ENCODE data around the gene MAD1L1. TPM values are rescaled to one million over a fixed set of nuclear protein-coding genes. Genes with fewer than 3 reads are reported as not detected.

Gene MAD1L1
- total and polyA plus RNA-seq, 2 of the 8 experiments (the other 6 are each of a cell fraction or from before 2014, with no cell fraction given) = 40.4 to 44.6 TPM

DNA sequence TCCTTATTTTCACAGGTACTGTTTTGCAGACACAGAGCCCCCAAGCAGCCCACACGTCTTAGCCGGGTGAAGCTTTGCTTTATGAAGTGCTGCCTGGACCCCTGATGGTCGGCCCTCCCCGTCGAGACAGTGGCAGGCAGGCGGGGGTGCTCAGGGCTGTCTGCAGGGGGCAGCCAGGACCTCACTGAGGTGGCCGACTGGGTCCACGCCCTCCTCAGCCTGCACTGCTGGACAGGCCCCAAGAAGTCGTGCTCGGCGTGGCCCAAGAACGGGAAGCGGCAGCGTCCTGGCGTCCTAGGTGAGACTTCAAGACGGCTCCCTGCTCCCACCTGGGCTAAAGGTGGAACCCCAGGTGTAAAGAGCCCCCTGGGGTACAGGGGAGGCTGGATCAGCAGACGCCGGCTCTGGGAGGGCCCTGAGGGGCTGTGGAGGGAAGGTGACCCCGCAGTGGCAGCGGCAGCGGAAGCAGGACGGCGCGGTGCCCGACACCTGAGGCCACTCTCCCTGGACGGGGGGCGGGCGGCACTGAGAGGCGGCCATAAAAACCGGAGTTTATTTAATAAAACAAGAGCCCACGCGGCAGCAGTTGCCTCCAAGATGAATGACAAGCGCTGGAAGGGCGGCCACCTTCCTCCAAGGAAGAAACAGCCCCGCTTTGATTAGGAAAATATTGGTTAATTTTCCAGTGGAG, 383.2 kb downstream of the MAD1L1 start:
- Histone ChIP-seq H3K79me1 (ENCODE audit: low read depth, low read length) (no peaks in the 10 kb centered on the region; the same call in 1 of the 2 replicates), H3K4me1 (replicated peaks in 1 of 4; ENCODE audit: control insufficient read depth in 3 of 4, insufficient read depth in 4 of 4, low read length in 3 of 4) (no peaks in the 10 kb centered on the region; a peak in 1 of 7 replicates), H3K4me2 (ENCODE audit: insufficient read depth in 1 of 2, low read depth in 2 of 2, low read length in 2 of 2) (no peak overlapping the region), H4K8ac (ENCODE audit: extremely low read depth, insufficient read depth, low read length) (0 out of 2 replicates have a peak overlapping the region, but pooled peaks have one; percentile 43), H3K56ac (replicated peaks; ENCODE audit: insufficient read length, low read depth, low read length) (no peak overlapping the region), H3K9me3 (ENCODE audit: insufficient read depth in 2 of 2, low read depth in 1 of 2, low read length in 1 of 2) (no peaks in the 10 kb centered on the region), H2BK20ac (ENCODE audit: low read length) (no peak overlapping the region), H3K4me3 (ENCODE audit: extremely low read depth in 1 of 4, insufficient read depth in 2 of 4, low read depth in 3 of 4, low read length in 4 of 4) (no peak overlapping the region), H2AK5ac (ENCODE audit: low read depth, low read length) (no peak overlapping the region; the same call in 1 of the 2 replicates), H3K36me3 (ENCODE audit: control insufficient read depth in 2 of 4, insufficient read depth in 4 of 4, low read length in 3 of 4) (no peaks in the 10 kb centered on the region; a peak in 1 of 8 replicates), H3K23ac (ENCODE audit: insufficient read length) (no peak overlapping the region), H3K4ac (replicated peaks; ENCODE audit: insufficient read length, low read depth, low read length) (no peak overlapping the region), H3K9ac (replicated peaks in 1 of 4; ENCODE audit: extremely low read depth in 1 of 4, low read depth in 3 of 4, low read length in 3 of 4) (no peak overlapping the region), H2BK5ac (ENCODE audit: low read depth, low read length) (no peak overlapping the region), H3K79me2 (ENCODE audit: control insufficient read depth in 1 of 2, insufficient read depth in 2 of 2, low read length in 2 of 2) (no peaks in the 10 kb centered on the region), H2BK15ac (ENCODE audit: low read length) (no peak overlapping the region), H3K18ac (ENCODE audit: extremely low read depth, low read length) (peak overlapping the region; percentile 48; the same call in 1 of the 2 replicates), H2BK12ac (ENCODE audit: low read depth, low read length) (no peak overlapping the region), H3K27ac (ENCODE audit: low read depth, low read length) (no peak overlapping the region), H4K20me1 (replicated peaks in 1 of 2; ENCODE audit: control insufficient read depth in 1 of 2, insufficient read depth in 2 of 2, low read length in 2 of 2) (peaks cover 4% of the 10 kb centered on the region in 2 experiments), H3K14ac (ENCODE audit: insufficient read length) (no peak overlapping the region), H3K27me3 (replicated peaks in 1 of 4; ENCODE audit: control insufficient read depth in 3 of 4, extremely low read depth in 1 of 4, insufficient read depth in 3 of 4, low read length in 3 of 4) (no peaks in the 10 kb centered on the region), H3K23me2 (ENCODE audit: low read depth, low read length) (no peaks in the 10 kb centered on the region), H4K91ac (replicated peaks; ENCODE audit: insufficient read length, low read length) (no peak overlapping the region), H2BK120ac (replicated peaks; ENCODE audit: low read depth, low read length) (no peak overlapping the region), H2AFZ (ENCODE audit: low read length) (no peak overlapping the region), H4K5ac (ENCODE audit: insufficient read length, low read depth, low read length) (no peak overlapping the region)
- POLR2A ChIA-PET (ENCODE audit: partially characterized antibody) = no interaction called here
- CTCF ChIA-PET (ENCODE audit: partially characterized antibody) = interaction anchor here (1.0 to 1.4 kb wide), 2 partner anchors 34 to 255 kb away, joined by 3 read pairs; no protein-coding TSS in a partner anchor
- WGBS, 2 experiments (ENCODE audit: extremely low coverage in 1 of 2, insufficient coverage in 1 of 2, insufficient read length in 1 of 2, insufficient replicate concordance in 2 of 2, low coverage in 1 of 2, low lambda C conversion rate in 2 of 2, missing lambda C conversion rate in 1 of 2) = 85% methylated on average over 31 of the region's 35 CpGs; no CpG with 5 or more reads in 1 of the 2 experiments
- DNase-seq (ENCODE audit: low read depth in 1 of 2, low spot score in 2 of 2) (no peak), FAIRE-seq (no peak)
- TF ChIP-seq BRCA1 (IDR thresholded peaks at IDR 0.05; ENCODE audit: low read depth, low read length) = no peak
- no peak for TF ChIP-seq KDM5A (IDR thresholded peaks at IDR 0.05; ENCODE audit: low read length)
- TF ChIP-seq TAF7 (optimal IDR thresholded peaks at IDR 0.05; ENCODE audit: borderline replicate concordance, low read depth, low read length) = no peak
- TF ChIP-seq RBBP5 (IDR thresholded peaks at IDR 0.05; ENCODE audit: borderline replicate concordance, low read depth, low read length) = no peak
- TF ChIP-seq TBP (IDR thresholded peaks at IDR 0.05; ENCODE audit: low read depth, low read length) = no peak
- TF ChIP-seq NANOG (IDR thresholded peaks at IDR 0.05; ENCODE audit: insufficient read depth, low read depth, low read length, poor library complexity, severe bottlenecking) = no peak
- no peak for TF ChIP-seq CEBPB (IDR thresholded peaks at IDR 0.05; ENCODE audit: low read depth, low read length)
- no peak for TF ChIP-seq ZNF274 (IDR thresholded peaks at IDR 0.05; ENCODE audit: borderline replicate concordance, extremely low read depth, low read length)
- no peak for TF ChIP-seq EP300 (IDR thresholded peaks at IDR 0.05; ENCODE audit: borderline replicate concordance in 1 of 2, low read depth in 2 of 2, low read length in 2 of 2)
